ENCODE measurements around the gene ATG4D.

Gene ATG4D

DNA sequence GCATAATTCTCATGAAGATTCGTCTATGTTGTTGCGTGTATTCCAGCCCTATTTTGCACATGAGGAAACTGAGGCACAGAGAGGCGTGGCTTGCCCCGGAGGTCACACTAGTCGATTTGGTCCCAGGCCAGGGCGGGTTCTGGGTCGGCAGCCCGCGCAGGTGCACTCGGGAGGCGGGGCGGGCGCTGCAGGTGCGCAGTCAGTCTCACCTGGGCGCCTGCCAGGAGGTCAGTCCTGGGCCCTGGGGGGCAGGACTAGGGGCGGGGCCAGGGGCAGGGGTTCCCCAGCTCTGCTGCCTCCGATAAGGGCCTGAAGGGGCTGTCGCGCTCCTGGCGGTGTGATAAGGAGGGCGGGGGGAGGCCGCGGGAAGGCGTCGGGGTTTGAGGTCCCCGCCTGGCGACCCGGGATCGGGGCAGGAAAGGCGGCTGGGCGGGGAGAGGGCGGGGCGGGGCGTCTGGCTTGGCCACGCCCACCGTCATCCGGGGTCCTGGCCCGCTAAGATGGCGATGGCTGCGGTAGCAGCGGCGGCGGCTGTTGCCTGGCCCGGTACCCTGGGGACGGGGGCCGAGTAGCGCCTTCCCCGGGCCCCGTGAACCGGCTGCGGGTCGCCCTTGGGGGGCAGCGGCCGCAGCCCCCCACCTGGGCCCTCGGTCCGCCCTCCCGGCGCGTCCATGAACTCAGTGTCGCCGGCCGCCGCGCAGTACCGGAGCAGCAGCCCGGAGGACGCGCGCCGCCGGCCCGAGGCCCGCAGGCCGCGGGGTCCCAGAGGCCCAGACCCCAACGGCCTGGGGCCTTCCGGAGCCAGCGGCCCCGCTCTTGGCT is at the start of gene ATG4D:
ATG4D (plus strand) TSS at position 485 of the 822 bp plus-strand sequence; CDS start at position 672, 187 bp downstream.
- peak; percentile 83 for DNase-seq

- no peak for DNase-seq
Observed at GRCh38 chr19:10497371-10497770, 46.3 kb upstream of the ATG4D start.

- no peak for DNase-seq
Observed at GRCh38 chr19:10499550-10500246, 44.0 kb upstream of the ATG4D start.

- DNase-seq = no peak
Observed at GRCh38 chr19:10500247-10500592, 43.5 kb upstream of the ATG4D start.

DNA sequence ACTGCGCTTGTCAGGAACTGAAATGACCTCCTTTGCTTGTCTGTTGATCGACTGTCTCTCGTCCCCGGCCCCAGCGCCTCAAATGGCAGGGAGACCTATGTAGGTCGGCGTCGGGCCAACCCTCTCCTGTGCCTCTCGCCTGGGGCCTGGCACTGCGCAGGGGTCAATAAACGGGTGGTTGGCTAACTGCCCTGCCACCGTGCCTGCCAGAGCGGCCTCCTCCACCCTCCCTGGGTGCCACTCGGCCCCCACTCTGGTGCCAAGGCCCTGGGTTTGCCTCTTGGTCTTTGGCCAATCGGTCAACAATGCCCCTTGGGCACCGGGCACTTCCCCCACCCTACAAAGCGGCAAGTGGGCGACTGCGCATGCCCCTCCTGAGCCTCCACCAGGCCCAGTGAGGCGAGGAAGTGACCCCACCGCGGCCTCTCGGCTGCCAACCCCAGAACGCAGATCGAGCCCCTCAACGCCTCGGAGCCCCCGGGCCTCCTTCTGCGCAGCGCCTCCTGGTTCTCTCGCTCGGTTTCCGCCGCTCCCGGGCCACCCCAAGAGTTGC is 41.7 kb upstream of the ATG4D start:
- peak; percentile 37 for DNase-seq

- peak; percentile 89 for DNase-seq
Observed at GRCh38 chr19:10502524-10503001, 41.1 kb upstream of the ATG4D start.

DNA sequence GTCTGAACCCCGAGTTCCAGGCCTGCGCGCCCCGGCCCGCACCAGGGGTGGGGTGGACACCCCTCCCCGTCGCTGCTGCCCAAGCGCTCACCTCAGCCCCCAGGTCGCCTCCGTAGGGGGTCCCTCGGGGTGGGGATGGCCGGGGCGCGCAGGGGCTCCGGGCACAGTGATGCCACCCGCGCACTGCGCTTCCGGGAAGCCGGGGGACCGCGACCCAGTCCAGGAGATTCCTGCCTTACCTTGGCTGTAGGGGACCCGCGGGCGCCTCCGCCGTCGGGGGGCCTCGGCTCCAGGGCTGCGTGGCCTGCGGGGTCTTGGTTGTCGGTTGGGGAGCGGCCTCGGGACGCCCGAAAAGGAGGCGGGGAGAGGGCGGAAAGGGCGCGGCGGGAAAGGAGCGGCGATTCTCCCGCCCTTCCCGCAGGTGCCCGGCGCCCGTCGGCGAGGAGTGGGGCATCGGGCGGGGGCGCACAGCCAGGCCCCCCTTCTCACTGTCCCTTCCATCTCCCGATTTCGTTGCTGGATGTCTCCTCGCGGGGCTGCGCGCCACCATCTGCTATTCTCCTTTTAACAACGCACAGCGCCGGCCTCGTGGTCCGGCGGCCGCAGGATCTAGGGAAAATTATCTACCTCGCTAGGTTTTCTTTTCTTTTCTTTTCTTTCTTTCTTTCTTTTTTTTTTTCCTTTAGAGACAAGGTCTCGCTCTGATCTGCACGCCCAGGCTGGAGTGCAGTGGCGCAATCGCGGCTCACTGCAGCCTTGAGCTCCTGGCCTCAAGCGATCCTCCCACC is 40.5 kb upstream of the ATG4D start, which contains the start of gene KEAP1:
KEAP1 (minus strand) TSS at position 355 of the 788 bp plus-strand sequence. CDS start 3,323 bp downstream, outside the sequence.
- DNase-seq = peak; percentile 37

- peak; percentile 73 for DNase-seq
Observed at GRCh38 chr19:10505583-10506229, 38.0 kb upstream of the ATG4D start.

DNA sequence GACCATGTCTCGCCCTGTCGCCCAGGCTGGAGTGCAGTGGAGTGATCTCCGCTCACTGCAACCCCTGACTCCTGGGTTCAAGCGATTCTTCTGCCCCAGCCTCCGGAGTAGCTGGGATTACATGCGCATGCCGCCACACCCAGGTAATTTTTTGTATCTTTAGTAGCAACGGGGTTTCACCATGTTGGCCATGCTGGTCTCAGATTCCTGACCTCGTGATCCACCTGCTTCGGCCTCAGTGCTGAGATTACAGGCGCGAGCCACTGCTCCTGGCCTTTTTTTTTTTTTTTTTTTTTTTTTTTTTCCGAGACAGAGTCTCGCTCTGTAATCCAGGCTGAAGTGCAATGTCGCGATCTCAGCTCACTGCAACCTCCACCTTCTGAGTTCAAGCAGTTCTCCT is 35.7 kb upstream of the ATG4D start:
- no peak for DNase-seq

DNA sequence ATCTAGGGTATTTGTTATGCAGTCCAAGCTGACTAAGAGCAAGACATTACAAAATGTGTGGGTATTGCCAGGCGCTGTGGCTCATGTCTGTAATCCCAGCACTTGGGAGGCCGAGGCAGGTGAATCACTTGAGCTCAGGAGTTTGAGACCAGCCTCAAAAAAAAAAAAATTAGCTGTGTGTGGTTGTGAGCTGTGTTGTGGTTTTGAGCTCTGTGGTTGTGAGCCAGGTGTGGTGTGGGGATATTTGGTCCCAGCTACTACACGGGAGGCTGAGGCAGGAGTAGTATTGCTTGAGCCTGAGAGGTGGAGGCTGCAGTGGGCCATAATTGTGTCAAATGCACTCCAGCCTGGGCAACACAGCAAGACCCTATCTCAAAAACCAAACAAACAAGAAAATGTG is 35.0 kb upstream of the ATG4D start:
- DNase-seq = peak; percentile 18

DNA sequence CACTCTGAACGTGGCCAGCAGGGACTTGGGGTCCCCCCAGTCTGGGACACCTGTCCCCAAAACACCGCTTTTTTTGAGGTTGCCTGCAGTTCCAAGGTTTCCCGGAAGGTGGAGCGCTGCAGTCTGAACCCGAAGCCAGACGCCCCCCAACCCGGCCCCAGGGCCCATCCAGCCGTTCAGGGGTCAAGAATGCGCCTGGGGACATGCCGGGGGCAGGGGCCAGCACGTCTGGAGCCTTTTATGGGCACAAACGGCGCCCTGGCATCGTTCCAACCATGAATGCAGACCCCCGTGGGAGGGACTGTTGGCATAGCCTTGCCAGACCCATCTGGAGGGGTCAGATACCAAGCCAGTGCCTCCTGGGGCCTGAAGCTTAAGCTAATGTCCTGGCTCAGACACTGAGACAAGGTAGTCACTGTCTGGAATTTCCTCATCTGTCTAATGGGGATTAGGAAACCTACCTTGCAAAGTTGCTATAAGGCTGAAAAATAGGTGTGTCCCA is 33.4 kb upstream of the ATG4D start:
- peak; percentile 43 for DNase-seq

DNA sequence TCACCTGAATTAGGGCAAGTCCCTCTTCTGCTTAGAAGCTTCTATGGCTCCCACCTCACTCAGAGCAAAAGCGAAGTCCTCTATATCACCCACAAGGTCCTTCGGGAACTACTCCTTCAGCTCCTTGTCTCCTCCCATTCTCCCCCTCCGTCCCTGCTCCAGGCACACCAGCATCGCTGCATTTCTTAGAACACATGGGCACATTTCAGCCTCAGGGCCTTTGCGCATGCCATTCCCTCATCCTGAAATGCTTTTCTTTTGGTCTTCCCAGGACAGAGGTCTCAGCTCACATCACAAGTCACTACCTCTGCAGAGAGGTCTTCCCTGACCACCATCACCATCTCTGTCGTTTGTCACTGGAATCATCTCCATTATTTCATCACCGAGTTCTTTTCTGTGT is 30.5 kb upstream of the ATG4D start:
- no peak for DNase-seq

DNA sequence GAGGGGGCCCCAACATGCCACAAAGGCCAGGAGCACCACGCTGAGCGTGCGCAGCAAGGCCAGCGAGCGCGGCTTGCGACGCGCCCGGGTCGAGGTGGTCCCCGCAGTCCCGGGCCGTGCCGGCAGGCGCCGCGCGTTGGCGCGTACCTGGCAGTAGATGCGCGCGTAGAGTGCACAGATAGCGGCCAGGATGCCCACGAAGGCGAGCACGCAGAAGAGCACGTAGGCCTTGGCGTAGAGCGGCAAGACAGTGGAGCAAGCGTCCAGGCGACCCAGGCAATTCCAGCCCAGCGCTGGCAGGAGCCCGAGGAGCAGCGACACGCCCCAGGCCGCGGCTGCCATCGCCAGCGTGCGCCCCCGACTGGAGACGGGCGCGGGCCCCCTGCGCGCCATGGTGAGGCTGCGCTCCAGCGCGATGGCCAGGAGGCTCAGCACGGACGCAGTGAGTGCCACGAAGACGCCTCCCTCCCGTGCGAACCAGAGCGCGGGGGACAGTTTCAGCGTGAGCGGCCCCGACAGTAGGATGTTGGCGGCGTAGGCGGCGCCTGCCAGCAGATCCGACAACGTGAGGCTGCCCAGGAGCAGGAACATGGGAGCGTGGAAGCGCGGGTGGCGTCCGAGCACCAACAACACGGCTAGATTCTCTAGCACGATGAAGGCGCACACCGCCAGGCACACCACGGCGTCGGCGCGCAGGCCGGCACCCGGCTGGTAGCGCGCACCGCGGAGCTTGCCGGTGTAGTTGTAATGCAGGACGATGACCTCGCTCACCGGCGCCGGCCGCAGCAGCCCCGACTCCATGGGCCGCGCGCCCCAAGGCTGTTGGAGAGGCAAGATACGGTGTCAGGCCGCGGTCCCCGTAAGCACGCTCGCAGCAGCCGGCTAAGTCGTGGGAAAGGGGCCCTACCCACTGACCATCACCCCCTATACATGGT is 29.2 kb upstream of the ATG4D start:
- DNase-seq = no peak

DNA sequence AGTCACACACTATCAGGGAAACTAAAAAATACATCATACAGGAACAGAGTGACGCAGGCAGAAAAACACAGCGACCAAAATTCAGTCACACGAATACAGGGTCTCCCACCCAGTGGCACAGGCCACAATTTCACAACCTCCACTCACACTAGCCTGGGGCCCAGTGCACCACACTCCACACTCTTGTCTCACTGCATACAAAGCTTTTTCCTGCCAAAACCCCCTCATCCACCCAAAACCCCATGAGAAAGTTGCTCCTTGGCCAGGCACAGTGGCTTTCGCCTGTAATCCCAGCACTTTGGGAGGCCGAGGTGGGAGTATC is 27.7 kb upstream of the ATG4D start:
- DNase-seq = no peak

DNA sequence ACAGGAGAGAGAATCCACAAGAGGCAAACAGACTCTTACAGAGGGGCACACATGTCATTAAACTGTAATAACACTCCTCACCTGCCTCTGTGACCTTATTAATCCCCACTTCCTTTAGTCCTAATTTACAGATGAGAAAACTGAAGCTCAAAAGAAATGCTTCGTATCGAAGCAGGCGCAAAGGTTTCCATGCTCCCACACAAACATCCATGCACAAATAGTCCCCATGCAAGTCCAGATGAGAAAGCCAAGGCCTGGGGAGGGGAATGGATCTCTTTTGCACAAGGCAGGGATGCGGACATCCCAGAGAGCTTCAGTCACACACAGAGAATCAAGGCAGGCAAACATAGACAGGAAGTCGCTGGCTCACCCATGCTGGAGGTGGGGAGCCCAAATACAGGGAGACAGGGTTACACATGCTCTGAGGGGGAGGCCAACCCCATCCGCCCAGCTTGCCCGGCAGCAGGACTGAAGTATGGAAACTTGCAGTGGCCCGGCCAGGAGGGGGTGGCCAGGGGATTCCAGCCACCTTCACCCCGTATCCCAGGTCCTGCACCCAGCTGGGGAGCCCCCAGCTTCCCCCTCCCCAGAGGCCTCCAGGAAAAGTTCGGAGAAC is 26.9 kb upstream of the ATG4D start:
- no peak for DNase-seq

GRCh38 chr19:10517361-10517759 is 26.3 kb upstream of the ATG4D start, which contains the start of gene S1PR5:
S1PR5 (minus strand) TSS chr19:10517447; CDS start chr19:10515011, 2,436 bp downstream.
- DNase-seq = no peak

- DNase-seq = no peak
Observed at GRCh38 chr19:10517760-10518443, 25.8 kb upstream of the ATG4D start.

DNA sequence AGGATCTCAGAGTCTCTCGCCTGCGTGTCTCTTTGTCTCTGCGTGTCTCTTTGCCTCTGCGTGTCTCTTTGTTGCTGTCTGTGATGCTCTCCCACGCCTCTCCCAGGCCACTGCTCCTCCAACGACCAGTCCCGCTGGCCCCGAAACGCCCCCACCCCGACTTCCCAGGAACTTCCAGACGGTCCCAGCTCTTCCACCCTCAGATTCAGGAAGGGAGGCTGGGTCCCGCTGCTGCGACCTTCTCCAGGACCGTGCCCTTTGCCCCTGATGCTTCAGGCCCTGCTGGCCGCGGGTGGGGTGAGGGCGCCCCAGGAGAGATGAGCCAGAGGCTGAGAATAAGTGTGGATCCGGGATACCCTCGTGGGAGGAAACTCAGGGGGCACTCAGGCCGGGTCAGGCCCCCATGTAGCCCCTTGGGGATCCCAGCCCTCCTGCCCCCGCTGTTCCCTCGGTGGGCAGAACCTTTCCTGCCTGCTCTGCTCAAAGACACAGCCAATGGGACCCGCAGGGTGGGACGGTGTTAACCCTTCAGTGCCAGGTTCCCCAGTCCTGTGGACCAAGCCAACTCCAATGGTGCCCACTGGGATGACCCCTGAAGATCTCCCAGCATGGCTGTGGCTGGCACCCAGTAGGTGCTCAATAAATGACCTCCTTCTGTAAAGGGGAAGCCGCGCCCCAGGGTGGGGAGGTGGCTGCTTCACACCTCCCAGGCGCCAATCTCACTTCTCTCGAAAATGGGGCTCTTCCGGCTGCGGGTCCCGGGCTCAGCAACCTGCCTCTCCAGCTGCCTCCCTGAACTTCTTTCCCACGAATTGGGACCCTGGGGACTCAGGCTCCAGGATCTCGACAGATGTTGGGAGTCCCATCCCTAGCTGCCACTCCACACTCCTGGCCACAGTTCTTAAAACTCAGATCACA is 25.0 kb upstream of the ATG4D start:
- DNase-seq = no peak

- no peak for DNase-seq
Observed at GRCh38 chr19:10519421-10519820, 24.3 kb upstream of the ATG4D start.

Measured in stimulated activated naive CD4-positive, alpha-beta T cell treated with Interleukin-2 at 50 U/mL for 16 hours (primary cell).